ENCODE measurements around the gene STX18. TPM values are rescaled to one million over a fixed set of nuclear protein-coding genes. Genes with fewer than 3 reads are reported as not detected.

STX18 gene
- total and polyA plus RNA-seq, 10 of the 15 experiments (the other 5 are each of a cell fraction or from before 2014, with no cell fraction given), result 8.2 to 46.6 (median 31.1) TPM

- H3K9ac ChIP-seq (ENCODE audit: control insufficient read depth, insufficient read depth, low read length), result no peak overlapping the region
- no TSS peak for BruUV-seq (replicated peaks)
- H3K4me3 ChIP-seq, result no peak overlapping the region
- H3K4me1 ChIP-seq (ENCODE audit: control insufficient read depth, insufficient read depth, low read length), result no peaks in the 10 kb centered on the region
- ATAC-seq, result no peak
- in situ Hi-C loops (cut with MboI) (no loop called here), intact Hi-C loops (cut with micrococcal nuclease; ENCODE audit: unreplicated experiment) (no loop called here)
- H3K36me3 ChIP-seq (ENCODE audit: control insufficient read depth in 2 of 2, insufficient read depth in 2 of 2, low read length in 1 of 2), result no peaks in the 10 kb centered on the region
- no peak overlapping the region for H3K27ac ChIP-seq (ENCODE audit: control insufficient read depth, insufficient read depth)
- H3K27me3 ChIP-seq (replicated peaks in 1 of 2; ENCODE audit: control insufficient read depth in 2 of 2, insufficient read depth in 2 of 2, low read length in 1 of 2), result peaks cover 5 to 10% of the 10 kb centered on the region in 2 experiments
- no peaks in the 10 kb centered on the region for H3K9me3 ChIP-seq (replicated peaks; ENCODE audit: control insufficient read depth, insufficient read depth, low read length)
- no peak overlapping the region for H3K4me2 ChIP-seq (ENCODE audit: control insufficient read depth, insufficient read depth)
- no peaks in the 10 kb centered on the region for H3K79me2 ChIP-seq (ENCODE audit: control insufficient read depth, insufficient read depth, low read length)
- WGBS (ENCODE audit: insufficient coverage, insufficient replicate concordance, low lambda C conversion rate, missing lambda C conversion rate), result 29% methylated on average over 8 of the region's 8 CpGs
- DNase-seq (ENCODE audit: low read depth, low spot score), result no peak
- ChIA-PET SMC1A (ENCODE audit: uncharacterized antibody, unreplicated experiment) (no interaction called here), POLR2A (no interaction called here), RAD21 (ENCODE audit: unreplicated experiment) (no interaction called here), CTCF (no interaction called here)
- no peak overlapping the region for H2AFZ ChIP-seq (ENCODE audit: control insufficient read depth, low read depth, low read length)
- H4K20me1 ChIP-seq (ENCODE audit: control insufficient read depth, insufficient read depth), result no peaks in the 10 kb centered on the region
- no peak for FAIRE-seq
- no peak for TF ChIP-seq ZNF687 (IDR thresholded peaks at IDR 0.05)
- no peak for TF ChIP-seq ZBTB11 (CRISPR knock-in tag; IDR thresholded peaks at IDR 0.05)
- TF ChIP-seq, protein P1, sequence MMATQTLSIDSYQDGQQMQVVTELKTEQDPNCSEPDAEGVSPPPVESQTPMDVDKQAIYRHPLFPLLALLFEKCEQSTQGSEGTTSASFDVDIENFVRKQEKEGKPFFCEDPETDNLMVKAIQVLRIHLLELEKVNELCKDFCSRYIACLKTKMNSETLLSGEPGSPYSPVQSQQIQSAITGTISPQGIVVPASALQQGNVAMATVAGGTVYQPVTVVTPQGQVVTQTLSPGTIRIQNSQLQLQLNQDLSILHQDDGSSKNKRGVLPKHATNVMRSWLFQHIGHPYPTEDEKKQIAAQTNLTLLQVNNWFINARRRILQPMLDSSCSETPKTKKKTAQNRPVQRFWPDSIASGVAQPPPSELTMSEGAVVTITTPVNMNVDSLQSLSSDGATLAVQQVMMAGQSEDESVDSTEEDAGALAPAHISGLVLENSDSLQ (IDR thresholded peaks at IDR 0.05), result no peak
- TF ChIP-seq POLR2AphosphoS5 (IDR thresholded peaks at IDR 0.05; ENCODE audit: low read length), result no peak
- TF ChIP-seq, protein P2, sequence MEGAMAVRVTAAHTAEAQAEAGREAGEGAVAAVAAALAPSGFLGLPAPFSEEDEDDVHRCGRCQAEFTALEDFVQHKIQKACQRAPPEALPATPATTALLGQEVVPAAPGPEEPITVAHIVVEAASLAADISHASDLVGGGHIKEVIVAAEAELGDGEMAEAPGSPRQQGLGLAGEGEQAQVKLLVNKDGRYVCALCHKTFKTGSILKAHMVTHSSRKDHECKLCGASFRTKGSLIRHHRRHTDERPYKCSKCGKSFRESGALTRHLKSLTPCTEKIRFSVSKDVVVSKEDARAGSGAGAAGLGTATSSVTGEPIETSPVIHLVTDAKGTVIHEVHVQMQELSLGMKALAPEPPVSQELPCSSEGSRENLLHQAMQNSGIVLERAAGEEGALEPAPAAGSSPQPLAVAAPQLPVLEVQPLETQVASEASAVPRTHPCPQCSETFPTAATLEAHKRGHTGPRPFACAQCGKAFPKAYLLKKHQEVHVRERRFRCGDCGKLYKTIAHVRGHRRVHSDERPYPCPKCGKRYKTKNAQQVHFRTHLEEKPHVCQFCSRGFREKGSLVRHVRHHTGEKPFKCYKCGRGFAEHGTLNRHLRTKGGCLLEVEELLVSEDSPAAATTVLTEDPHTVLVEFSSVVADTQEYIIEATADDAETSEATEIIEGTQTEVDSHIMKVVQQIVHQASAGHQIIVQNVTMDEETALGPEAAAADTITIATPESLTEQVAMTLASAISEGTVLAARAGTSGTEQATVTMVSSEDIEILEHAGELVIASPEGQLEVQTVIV (IDR thresholded peaks at IDR 0.05; ENCODE audit: borderline replicate concordance, partially characterized antibody), result no peak
- TF ChIP-seq, protein P3, sequence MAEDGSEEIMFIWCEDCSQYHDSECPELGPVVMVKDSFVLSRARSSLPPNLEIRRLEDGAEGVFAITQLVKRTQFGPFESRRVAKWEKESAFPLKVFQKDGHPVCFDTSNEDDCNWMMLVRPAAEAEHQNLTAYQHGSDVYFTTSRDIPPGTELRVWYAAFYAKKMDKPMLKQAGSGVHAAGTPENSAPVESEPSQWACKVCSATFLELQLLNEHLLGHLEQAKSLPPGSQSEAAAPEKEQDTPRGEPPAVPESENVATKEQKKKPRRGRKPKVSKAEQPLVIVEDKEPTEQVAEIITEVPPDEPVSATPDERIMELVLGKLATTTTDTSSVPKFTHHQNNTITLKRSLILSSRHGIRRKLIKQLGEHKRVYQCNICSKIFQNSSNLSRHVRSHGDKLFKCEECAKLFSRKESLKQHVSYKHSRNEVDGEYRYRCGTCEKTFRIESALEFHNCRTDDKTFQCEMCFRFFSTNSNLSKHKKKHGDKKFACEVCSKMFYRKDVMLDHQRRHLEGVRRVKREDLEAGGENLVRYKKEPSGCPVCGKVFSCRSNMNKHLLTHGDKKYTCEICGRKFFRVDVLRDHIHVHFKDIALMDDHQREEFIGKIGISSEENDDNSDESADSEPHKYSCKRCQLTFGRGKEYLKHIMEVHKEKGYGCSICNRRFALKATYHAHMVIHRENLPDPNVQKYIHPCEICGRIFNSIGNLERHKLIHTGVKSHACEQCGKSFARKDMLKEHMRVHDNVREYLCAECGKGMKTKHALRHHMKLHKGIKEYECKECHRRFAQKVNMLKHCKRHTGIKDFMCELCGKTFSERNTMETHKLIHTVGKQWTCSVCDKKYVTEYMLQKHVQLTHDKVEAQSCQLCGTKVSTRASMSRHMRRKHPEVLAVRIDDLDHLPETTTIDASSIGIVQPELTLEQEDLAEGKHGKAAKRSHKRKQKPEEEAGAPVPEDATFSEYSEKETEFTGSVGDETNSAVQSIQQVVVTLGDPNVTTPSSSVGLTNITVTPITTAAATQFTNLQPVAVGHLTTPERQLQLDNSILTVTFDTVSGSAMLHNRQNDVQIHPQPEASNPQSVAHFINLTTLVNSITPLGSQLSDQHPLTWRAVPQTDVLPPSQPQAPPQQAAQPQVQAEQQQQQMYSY (CRISPR knock-in tag; IDR thresholded peaks at IDR 0.05), result no peak
Observed at GRCh38 chr4:4388311-4388790, 153.5 kb downstream of the STX18 start.
